GM21367 (cell line): Measurements from ENCODE around the gene EZR.

Experiments used
- ATAC-seq: cut with Tn5 transposase; IDR thresholded peaks from one replicate; pipeline ENCODE4 v1.9.1; 2021; ENCODE audit not compliant: unreplicated experiment

Gene EZR

GRCh38 chr6:158819213-158819976 is at the start of gene EZR:
Gene EZR (minus strand): TSS chr6:158819368. CDS start chr6:158818093, 1,275 bp downstream.
- ATAC-seq: peak; percentile 47

GRCh38 chr6:158868122-158868480 is 48.9 kb upstream of the EZR start:
- no peak for ATAC-seq

- no peak for ATAC-seq
Observed at GRCh38 chr6:158867381-158868121, 48.4 kb upstream of the EZR start.

GRCh38 chr6:158865769-158866168 is 46.6 kb upstream of the EZR start:
- ATAC-seq: no peak

GRCh38 chr6:158863646-158864045 is 44.5 kb upstream of the EZR start:
- no peak for ATAC-seq

GRCh38 chr6:158861686-158862381 is 42.7 kb upstream of the EZR start:
- ATAC-seq: no peak

GRCh38 chr6:158860279-158860865 is 41.2 kb upstream of the EZR start:
- ATAC-seq: no peak

- ATAC-seq: no peak
Observed at GRCh38 chr6:158856261-158856660, 37.1 kb upstream of the EZR start.

GRCh38 chr6:158854214-158855101 is 35.3 kb upstream of the EZR start:
- no peak for ATAC-seq

GRCh38 chr6:158853880-158854213 is 34.7 kb upstream of the EZR start:
- ATAC-seq: no peak

GRCh38 chr6:158853072-158853879 is 34.1 kb upstream of the EZR start:
- peak; percentile 94 for ATAC-seq

GRCh38 chr6:158852312-158853071 is 33.3 kb upstream of the EZR start:
- ATAC-seq: no peak

- ATAC-seq: no peak
Observed at GRCh38 chr6:158850807-158851115, 31.6 kb upstream of the EZR start.

- ATAC-seq: no peak
Observed at GRCh38 chr6:158849899-158850806, 31.0 kb upstream of the EZR start.

GRCh38 chr6:158848490-158848895 is 29.3 kb upstream of the EZR start:
- no peak for ATAC-seq

- no peak for ATAC-seq
Observed at GRCh38 chr6:158847786-158848185, 28.6 kb upstream of the EZR start.

GRCh38 chr6:158847012-158847529 is 27.9 kb upstream of the EZR start:
- ATAC-seq: no peak
